Central memory CD8-positive, alpha-beta T cell (primary cell): ENCODE data around the gene RASSF6.
"Not testable (repeated sequence)": the region's sequence is repeated elsewhere in the genome, so short reads cannot be mapped to it uniquely, and the experiment has no call there.

Experiments
- ATAC-seq: fragments of 150-1000 bp; cut with Tn5 transposase; replicated peaks from 2 replicates; pipeline ENCODE4 v1.10.0; 2022; ENCODE audit warnings: mild to moderate bottlenecking, moderate FRiP score, moderate number of reproducible peaks; ENCODE audit not compliant: poor library complexity, severe bottlenecking; ENCODE audit errors: extremely low read depth
- DNase-seq, 2 donors: peaks; one replicate each; pipeline ENCODE4 v3.0.0; 2021; ENCODE audit warnings: low spot score in 2 of 2
- H3K27ac Mint-ChIP-seq: one replicate; pipeline ENCODE4 v1.8.0; 2022; ENCODE audit warnings: low read depth, mild to moderate bottlenecking, moderate library complexity, mixed read lengths
- H3K27me3 Mint-ChIP-seq: one replicate; pipeline ENCODE4 v1.8.0; 2022; ENCODE audit warnings: mixed read lengths
- H3K36me3 Mint-ChIP-seq: one replicate; pipeline ENCODE4 v1.8.0; 2022; ENCODE audit warnings: mild to moderate bottlenecking, moderate library complexity, mixed read lengths; ENCODE audit not compliant: insufficient read depth
- H3K4me1 Mint-ChIP-seq: one replicate; pipeline ENCODE4 v1.8.0; 2022; ENCODE audit warnings: mixed read lengths
- H3K4me3 Mint-ChIP-seq: one replicate; pipeline ENCODE4 v1.8.0; 2022; ENCODE audit warnings: mild to moderate bottlenecking, moderate library complexity, mixed read lengths
- H3K9me3 Mint-ChIP-seq: one replicate; pipeline ENCODE4 v1.8.0; 2022; ENCODE audit warnings: mixed read lengths

The RASSF6 gene

DNA sequence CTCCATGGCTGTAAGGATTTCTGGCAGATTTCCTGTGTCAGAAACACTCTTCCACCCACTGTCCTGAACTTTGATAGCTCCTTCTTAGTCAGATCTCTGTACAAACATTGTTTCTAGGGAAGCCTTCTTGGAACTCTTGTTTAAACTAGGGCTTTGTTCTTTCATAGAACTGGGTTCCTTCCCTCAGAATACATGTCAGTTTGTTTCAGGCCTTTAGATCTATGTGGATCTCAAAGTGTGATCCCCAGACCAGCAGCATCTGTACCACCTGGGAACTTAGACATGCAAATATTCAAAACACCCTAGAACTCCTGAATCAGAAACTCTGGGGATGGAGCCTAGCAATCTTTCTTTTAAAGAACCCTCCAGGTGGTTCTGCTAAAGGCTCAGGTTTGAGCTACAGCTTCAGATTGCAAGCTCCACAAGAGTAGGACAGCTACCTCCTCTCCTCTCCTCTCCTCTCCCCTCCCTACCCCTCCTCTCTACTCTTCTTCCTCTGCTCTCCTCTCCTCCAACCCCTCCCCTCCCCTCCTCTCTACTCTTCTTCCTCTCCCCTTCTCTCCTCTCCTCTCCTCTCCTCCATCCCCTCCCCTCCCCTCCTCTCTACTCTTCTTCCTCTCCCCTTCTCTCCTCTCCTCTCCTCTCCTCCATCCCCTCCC lies 12.7 kb downstream of the RASSF6 start:
- no peak overlapping the region for H3K27ac Mint-ChIP-seq
- no peaks in the 10 kb centered on the region for H3K36me3 Mint-ChIP-seq
- H3K4me3 Mint-ChIP-seq: no peak overlapping the region
- DNase-seq (no peak), ATAC-seq (no peak)
- H3K4me1 Mint-ChIP-seq: no peaks in the 10 kb centered on the region
- H3K27me3 Mint-ChIP-seq: no peaks in the 10 kb centered on the region
- H3K9me3 Mint-ChIP-seq: no peaks in the 10 kb centered on the region

- DNase-seq (no peak), ATAC-seq (no peak)
- H3K9me3 Mint-ChIP-seq: no peaks in the 10 kb centered on the region
- H3K4me3 Mint-ChIP-seq: no peak overlapping the region
- no peaks in the 10 kb centered on the region for H3K27me3 Mint-ChIP-seq
- no peaks in the 10 kb centered on the region for H3K4me1 Mint-ChIP-seq
- H3K27ac Mint-ChIP-seq: no peak overlapping the region
- H3K36me3 Mint-ChIP-seq: no peaks in the 10 kb centered on the region
Measured at GRCh38 chr4:73606465-73606974, 13.7 kb downstream of the RASSF6 start.

- Mint-ChIP-seq H3K4me1 (no peaks in the 10 kb centered on the region), H3K27me3 (no peaks in the 10 kb centered on the region), H3K4me3 (no peak overlapping the region), H3K36me3 (no peaks in the 10 kb centered on the region), H3K27ac (no peak overlapping the region), H3K9me3 (peaks cover 6% of the 10 kb centered on the region)
- DNase-seq (no peak), ATAC-seq (no peak)
Measured at GRCh38 chr4:73603854-73604584, 16.2 kb downstream of the RASSF6 start.

- no peak for DNase-seq
- Mint-ChIP-seq H3K27ac (no peak overlapping the region), H3K27me3 (no peaks in the 10 kb centered on the region), H3K9me3 (peaks cover 6% of the 10 kb centered on the region), H3K4me3 (no peak overlapping the region), H3K36me3 (no peaks in the 10 kb centered on the region), H3K4me1 (no peaks in the 10 kb centered on the region)
- no peak for ATAC-seq
Measured at GRCh38 chr4:73603271-73603710, 16.9 kb downstream of the RASSF6 start.

- H3K36me3 Mint-ChIP-seq: no peaks in the 10 kb centered on the region
- no peak overlapping the region for H3K27ac Mint-ChIP-seq
- no peaks in the 10 kb centered on the region for H3K27me3 Mint-ChIP-seq
- ATAC-seq (no peak), DNase-seq (no peak)
- no peak overlapping the region for H3K4me3 Mint-ChIP-seq
- no peaks in the 10 kb centered on the region for H3K4me1 Mint-ChIP-seq
- peaks cover 6% of the 10 kb centered on the region for H3K9me3 Mint-ChIP-seq
Measured at GRCh38 chr4:73600954-73601353, 19.3 kb downstream of the RASSF6 start.

DNA sequence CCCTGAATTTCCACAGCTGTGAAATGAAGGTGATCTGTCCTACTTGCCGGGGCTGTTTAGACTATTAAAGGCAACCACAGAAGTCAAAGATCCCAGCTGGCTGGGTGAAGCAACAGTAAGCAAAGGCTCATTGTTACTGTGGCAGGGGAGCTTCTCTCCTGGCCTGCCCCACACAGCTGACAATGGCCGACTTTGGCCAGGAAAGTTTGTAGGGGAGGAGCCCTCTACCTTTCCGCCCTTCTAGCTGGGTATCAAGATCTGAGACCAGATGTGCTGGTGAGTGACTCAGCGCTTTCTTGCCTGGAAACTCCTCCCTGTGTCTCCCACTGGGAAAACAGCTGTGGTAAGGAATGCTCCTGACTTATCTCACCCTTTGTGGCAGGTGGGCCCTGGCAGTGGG lies 21.1 kb downstream of the RASSF6 start:
- DNase-seq (no peak), ATAC-seq (no peak)
- H3K4me3 Mint-ChIP-seq: no peak overlapping the region
- no peaks in the 10 kb centered on the region for H3K4me1 Mint-ChIP-seq
- H3K27me3 Mint-ChIP-seq: no peaks in the 10 kb centered on the region
- H3K27ac Mint-ChIP-seq: no peak overlapping the region
- H3K9me3 Mint-ChIP-seq: peaks cover 6% of the 10 kb centered on the region
- no peaks in the 10 kb centered on the region for H3K36me3 Mint-ChIP-seq

GRCh38 chr4:73597594-73597993 lies 22.6 kb downstream of the RASSF6 start:
- Mint-ChIP-seq H3K4me1 (no peaks in the 10 kb centered on the region), H3K36me3 (no peaks in the 10 kb centered on the region), H3K27me3 (no peaks in the 10 kb centered on the region), H3K27ac (no peak overlapping the region), H3K4me3 (no peak overlapping the region), H3K9me3 (peaks cover 6% of the 10 kb centered on the region)
- ATAC-seq (no peak), DNase-seq (no peak)

DNA sequence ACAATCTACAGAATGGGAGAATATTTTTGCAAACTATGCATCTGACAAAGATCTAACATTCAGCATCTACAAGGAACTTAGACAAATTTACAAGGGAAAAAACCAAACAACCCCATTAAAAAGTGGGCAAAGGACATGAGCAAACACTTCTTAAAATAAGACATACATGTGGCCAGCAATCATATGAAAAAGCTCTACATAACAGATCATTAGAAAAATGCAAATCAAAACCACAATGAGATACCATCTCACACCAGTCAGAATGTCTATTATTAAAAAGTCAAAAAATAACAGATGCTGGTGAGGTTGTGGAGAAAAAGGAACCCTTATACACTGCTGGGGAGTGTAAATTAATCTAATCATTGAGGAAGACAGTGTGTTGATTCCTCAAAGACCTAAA lies 23.1 kb downstream of the RASSF6 start:
- H3K36me3 Mint-ChIP-seq, H3K4me3 Mint-ChIP-seq, H3K27ac Mint-ChIP-seq, H3K4me1 Mint-ChIP-seq, DNase-seq, H3K27me3 Mint-ChIP-seq, H3K9me3 Mint-ChIP-seq, ATAC-seq: not testable (repeated sequence)

- no peak overlapping the region for H3K4me3 Mint-ChIP-seq
Measured at GRCh38 chr4:73596001-73596400, 24.2 kb downstream of the RASSF6 start.

DNA sequence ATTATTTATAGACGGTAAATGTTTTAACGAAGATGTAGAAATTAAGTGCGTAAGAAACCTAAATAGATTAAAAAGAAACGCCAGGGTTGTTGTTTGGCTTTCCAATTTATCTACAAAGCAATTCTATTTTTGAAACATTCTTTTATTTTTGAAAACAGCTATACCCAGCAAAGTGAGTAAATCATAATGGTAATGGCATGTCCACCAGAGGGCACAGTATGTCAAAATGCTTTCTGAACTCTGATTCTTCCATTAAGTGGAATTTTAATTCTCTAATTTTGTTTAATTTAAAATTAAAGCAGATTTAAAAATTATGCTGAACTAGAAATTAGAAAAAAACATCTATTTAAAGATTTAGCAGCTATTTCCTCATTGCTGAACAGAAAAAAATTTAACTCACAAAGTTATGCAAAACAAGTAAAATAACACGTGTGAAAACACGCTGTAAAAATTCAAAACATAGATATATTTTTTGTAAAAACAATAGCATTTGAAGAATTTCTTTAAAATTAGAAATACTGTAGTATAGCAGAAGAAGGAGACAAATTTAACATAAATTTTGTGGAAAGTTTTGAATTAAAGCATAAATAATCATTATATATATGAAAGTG lies 26.5 kb downstream of the RASSF6 start:
- DNase-seq (no peak), ATAC-seq (no peak)
- Mint-ChIP-seq H3K4me1 (no peaks in the 10 kb centered on the region), H3K4me3 (no peak overlapping the region), H3K27ac (no peak overlapping the region), H3K27me3 (no peaks in the 10 kb centered on the region), H3K36me3 (no peaks in the 10 kb centered on the region), H3K9me3 (no peaks in the 10 kb centered on the region)

More at GRCh38 chr4:73596001-73596400, 24.2 kb downstream of the RASSF6 start:
- H3K4me1 Mint-ChIP-seq: no peaks in the 10 kb centered on the region
- H3K36me3 Mint-ChIP-seq: no peaks in the 10 kb centered on the region
- H3K27ac Mint-ChIP-seq: no peak overlapping the region
- ATAC-seq (no peak), DNase-seq (no peak)
- peaks cover 6% of the 10 kb centered on the region for H3K9me3 Mint-ChIP-seq
- H3K27me3 Mint-ChIP-seq: no peaks in the 10 kb centered on the region

DNA sequence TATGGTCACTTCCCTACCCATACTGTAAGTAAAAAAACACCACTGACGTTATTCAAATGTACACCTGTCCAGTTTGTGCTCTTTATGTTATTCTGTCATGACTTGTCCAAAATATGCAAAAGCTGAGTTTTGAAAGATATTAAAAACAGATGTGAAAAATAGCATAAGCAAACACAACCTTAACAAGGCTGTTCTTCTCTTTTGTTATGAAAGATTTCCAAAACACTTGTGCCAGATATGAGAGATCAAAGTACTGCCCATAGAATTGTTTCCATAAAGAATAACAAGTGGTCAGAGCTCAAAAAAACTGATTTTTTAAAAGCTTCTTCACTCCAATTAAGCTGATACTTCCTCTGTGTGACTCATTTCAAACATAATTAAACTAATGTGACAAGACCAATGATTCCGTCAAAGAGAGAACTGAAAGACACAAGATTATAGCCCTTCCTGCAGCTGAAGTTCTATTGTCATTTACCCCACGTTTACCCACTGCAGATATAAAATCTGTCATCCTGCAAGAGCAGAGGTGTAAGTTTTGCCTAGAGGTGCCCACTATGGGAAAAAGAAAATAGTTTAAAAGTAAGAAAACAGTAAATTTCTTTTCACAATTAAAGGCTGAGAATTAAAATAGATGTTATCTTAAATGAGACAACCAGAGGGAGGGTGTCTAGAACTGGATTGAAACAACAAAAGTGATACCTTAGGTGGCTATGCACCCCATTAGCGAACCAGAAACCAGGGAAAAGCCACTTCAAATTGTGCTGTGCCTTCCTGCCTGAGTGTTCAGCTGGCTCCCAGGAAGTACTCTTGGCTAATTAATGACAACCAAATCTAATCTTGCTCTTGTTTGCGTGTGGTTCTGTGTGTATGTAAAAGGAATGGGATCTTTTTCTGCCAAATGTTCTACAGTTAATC lies 30.1 kb downstream of the RASSF6 start:
- no peak for ATAC-seq

DNA sequence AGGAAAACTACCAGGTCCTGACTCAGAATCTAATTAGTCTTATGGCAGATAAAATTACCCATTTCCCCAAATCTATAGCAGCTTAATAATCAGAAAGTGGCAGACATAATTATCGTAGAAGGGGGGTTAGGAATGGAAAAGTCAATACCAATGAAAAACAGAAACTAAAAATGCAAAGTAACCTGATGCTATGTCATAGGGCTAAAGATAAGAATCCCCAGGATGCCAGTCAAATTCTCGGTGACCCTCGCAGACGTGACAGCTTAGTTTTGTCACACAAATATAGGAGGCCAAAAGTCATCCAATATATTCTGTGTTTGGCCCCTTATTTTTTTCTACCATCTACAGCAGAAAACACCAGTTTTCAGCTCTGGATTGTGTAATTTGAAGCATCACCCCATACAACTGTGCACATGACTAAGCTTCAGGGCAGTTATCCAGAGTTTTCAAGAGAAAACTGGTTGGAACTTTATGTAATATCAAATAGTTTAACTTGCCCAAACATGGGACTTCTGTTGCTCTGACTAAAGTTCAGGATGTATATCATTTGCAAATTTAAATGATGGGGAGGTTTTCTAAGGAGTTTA lies 30.9 kb downstream of the RASSF6 start:
- Mint-ChIP-seq H3K27me3 (no peaks in the 10 kb centered on the region), H3K9me3 (no peaks in the 10 kb centered on the region), H3K27ac (no peak overlapping the region), H3K4me1 (no peaks in the 10 kb centered on the region), H3K4me3 (no peak overlapping the region), H3K36me3 (no peaks in the 10 kb centered on the region)
- no peak for ATAC-seq
- DNase-seq: no peak

More for the DNA sequence above, 30.1 kb downstream of the RASSF6 start:
- no peak overlapping the region for H3K4me3 Mint-ChIP-seq
- H3K4me1 Mint-ChIP-seq: no peaks in the 10 kb centered on the region
- H3K27me3 Mint-ChIP-seq: no peaks in the 10 kb centered on the region
- H3K27ac Mint-ChIP-seq: no peak overlapping the region
- DNase-seq: no peak
- no peaks in the 10 kb centered on the region for H3K36me3 Mint-ChIP-seq
- no peaks in the 10 kb centered on the region for H3K9me3 Mint-ChIP-seq
